ENCODE measurements around the gene DIPK2A. TPM values are rescaled to one million over a fixed set of nuclear protein-coding genes. Genes with fewer than 3 reads are reported as not detected.
A peak's percentile ranks its signal among the peaks of the same experiment; 100 is the strongest.

Gene DIPK2A
- total and polyA plus RNA-seq, 2 of the 13 experiments (the other 11 are each of a cell fraction or from before 2014, with no cell fraction given): 5.8 to 8.0 TPM

DNA sequence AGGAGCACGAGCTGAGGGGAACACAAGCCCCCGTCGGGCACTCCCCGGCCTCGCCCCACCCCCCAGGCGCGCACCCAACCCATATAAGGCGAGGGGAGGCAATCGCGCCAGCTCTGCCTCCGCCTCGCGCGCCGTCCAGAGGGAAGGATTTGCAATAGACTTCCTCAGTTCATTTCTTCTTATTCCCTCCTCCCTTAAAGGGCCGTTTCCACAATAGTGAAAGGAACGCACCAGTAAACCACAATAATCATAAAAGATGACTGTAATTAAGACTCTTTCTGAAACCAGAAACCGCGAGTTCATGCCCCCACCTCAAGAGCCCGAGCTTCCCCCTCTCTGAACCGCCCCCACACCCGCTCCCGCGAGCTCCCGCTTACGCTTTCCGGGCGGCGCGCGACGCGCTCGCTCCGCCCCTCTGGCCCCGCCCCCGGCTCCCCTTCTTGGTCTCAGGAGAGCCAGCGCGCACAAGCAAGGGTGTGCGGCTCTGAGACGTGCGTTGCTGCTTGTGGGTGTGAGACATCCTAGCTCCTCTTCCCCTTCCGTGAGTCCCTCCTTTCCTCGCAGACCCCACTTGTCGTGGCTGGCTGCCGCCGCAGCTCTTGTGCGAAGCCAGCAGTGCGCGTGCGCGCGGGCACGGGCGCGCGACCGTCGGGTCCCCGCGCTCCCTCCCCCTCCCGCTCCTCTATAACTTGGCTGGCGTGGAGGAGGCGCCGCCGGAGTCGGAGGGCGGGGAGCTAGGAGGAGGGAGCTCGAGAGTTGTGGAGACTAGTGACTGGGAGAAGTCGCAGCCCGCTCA is at the start of gene DIPK2A (continued):
- TF ChIP-seq CHD4 (IDR thresholded peaks at IDR 0.05; ENCODE audit: borderline replicate concordance, low read length) (no peak), WIZ (CRISPR knock-in tag; IDR thresholded peaks at IDR 0.05) (no peak), PCBP1 (IDR thresholded peaks at IDR 0.05; ENCODE audit: borderline replicate concordance, low read depth, low read length) (no peak), ZNF607 (CRISPR knock-in tag; IDR thresholded peaks at IDR 0.05; ENCODE audit: borderline replicate concordance) (no peak), ZBTB3 (CRISPR knock-in tag; IDR thresholded peaks at IDR 0.05; ENCODE audit: borderline replicate concordance, low read depth) (no peak), SETDB1 (CRISPR knock-in tag; IDR thresholded peaks at IDR 0.05; ENCODE audit: borderline replicate concordance) (no peak), ZFP1 (CRISPR knock-in tag; IDR thresholded peaks at IDR 0.05) (no peak), ZSCAN29 (CRISPR knock-in tag; conservative IDR thresholded peaks at IDR 0.05) (no peak), FOXK1 (CRISPR knock-in tag; IDR thresholded peaks at IDR 0.05; ENCODE audit: borderline replicate concordance, low read depth) (no peak), MEIS2 (CRISPR knock-in tag; IDR thresholded peaks at IDR 0.05) (no peak), ZNF446 (CRISPR knock-in tag; IDR thresholded peaks at IDR 0.05) (no peak; the same call in 1 of the 2 replicates), SRF (IDR thresholded peaks at IDR 0.05; ENCODE audit: low read depth, low read length) (peak; percentile 96), HNRNPK (IDR thresholded peaks at IDR 0.05; ENCODE audit: low read depth, low read length, poor library complexity, severe bottlenecking) (peak; percentile 79), ZNF451 (CRISPR knock-in tag; IDR thresholded peaks at IDR 0.05) (no peak), ETV5 (CRISPR knock-in tag; IDR thresholded peaks at IDR 0.05; ENCODE audit: borderline replicate concordance) (no peak), DR1 (CRISPR knock-in tag; IDR thresholded peaks at IDR 0.05) (peak; percentile 71), ZNF614 (CRISPR knock-in tag; IDR thresholded peaks at IDR 0.05; ENCODE audit: borderline replicate concordance) (no peak), HMG20B (CRISPR knock-in tag; conservative IDR thresholded peaks at IDR 0.05) (no peak), RARA (CRISPR knock-in tag; IDR thresholded peaks at IDR 0.05) (no peak), ZNF782 (CRISPR knock-in tag; IDR thresholded peaks at IDR 0.05; ENCODE audit: borderline replicate concordance) (no peak)
- TF ChIP-seq, protein P1, sequence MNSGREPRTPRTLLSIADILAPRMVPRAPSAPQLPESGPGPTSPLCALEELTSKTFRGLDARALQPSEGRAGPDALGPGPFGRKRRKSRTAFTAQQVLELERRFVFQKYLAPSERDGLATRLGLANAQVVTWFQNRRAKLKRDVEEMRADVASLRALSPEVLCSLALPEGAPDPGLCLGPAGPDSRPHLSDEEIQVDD (CRISPR knock-in tag; IDR thresholded peaks at IDR 0.05; ENCODE audit: borderline replicate concordance): no peak
- TF ChIP-seq, protein P2, sequence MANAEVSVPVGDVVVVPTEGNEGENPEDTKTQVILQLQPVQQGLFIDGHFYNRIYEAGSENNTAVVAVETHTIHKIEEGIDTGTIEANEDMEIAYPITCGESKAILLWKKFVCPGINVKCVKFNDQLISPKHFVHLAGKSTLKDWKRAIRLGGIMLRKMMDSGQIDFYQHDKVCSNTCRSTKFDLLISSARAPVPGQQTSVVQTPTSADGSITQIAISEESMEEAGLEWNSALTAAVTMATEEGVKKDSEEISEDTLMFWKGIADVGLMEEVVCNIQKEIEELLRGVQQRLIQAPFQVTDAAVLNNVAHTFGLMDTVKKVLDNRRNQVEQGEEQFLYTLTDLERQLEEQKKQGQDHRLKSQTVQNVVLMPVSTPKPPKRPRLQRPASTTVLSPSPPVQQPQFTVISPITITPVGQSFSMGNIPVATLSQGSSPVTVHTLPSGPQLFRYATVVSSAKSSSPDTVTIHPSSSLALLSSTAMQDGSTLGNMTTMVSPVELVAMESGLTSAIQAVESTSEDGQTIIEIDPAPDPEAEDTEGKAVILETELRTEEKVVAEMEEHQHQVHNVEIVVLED (CRISPR knock-in tag; IDR thresholded peaks at IDR 0.05; ENCODE audit: borderline replicate concordance): peak; percentile 42; the same call in 1 of the 2 replicates
- TF ChIP-seq, protein P3, sequence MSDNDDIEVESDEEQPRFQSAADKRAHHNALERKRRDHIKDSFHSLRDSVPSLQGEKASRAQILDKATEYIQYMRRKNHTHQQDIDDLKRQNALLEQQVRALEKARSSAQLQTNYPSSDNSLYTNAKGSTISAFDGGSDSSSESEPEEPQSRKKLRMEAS (IDR thresholded peaks at IDR 0.05): peak; percentile 23

Data from HepG2 (cell line).